GM06990 (cell line): ENCODE measurements around the gene MIX23.

Experiments
- DNase-seq: peaks from one replicate; pipeline ENCODE4 v3.0.0-alpha.2; 2011; ENCODE audit not compliant: insufficient read length; ENCODE audit errors: extremely low read depth
- H3K27me3 ChIP-seq: replicated peaks from 2 replicates; pipeline ENCODE4 v1.6.0; 2011; ENCODE audit warnings: low read length; ENCODE audit not compliant: control insufficient read depth, insufficient read depth
- H3K36me3 ChIP-seq: 2 replicates; pipeline ENCODE4 v1.5.1; 2011; ENCODE audit warnings: low read length; ENCODE audit not compliant: control insufficient read depth, insufficient read depth
- H3K4me3 ChIP-seq: replicated peaks from 2 replicates; pipeline ENCODE4 v1.5.1; 2011; ENCODE audit warnings: low read depth, mild to moderate bottlenecking, control low read depth, low read length
- CTCF ChIP-seq: IDR thresholded peaks from 2 replicates; pipeline ENCODE4 v1.5.1; 2011; ENCODE audit warnings: low read length, control low read depth, mild to moderate bottlenecking, inconsistent platforms; ENCODE audit not compliant: insufficient read depth, poor library complexity, severe bottlenecking

Gene MIX23

GRCh38 chr3:122342803-122343202 is 40.2 kb downstream of the MIX23 start:
- DNase-seq: no peak
- Histone ChIP-seq H3K27me3 (no peaks in the 10 kb centered on the region), H3K4me3 (no peak overlapping the region), H3K36me3 (no peaks in the 10 kb centered on the region)
- TF ChIP-seq CTCF: no peak

- no peak for DNase-seq
- no peak overlapping the region for H3K4me3 ChIP-seq
- no peak for TF ChIP-seq CTCF
- H3K36me3 ChIP-seq: no peaks in the 10 kb centered on the region
- no peaks in the 10 kb centered on the region for H3K27me3 ChIP-seq
Observed at GRCh38 chr3:122332551-122332950, 50.5 kb downstream of the MIX23 start.

GRCh38 chr3:122331886-122332285 is 51.1 kb downstream of the MIX23 start:
- H3K36me3 ChIP-seq: no peaks in the 10 kb centered on the region
- no peak overlapping the region for H3K4me3 ChIP-seq
- no peak for DNase-seq
- H3K27me3 ChIP-seq: no peaks in the 10 kb centered on the region
- no peak for TF ChIP-seq CTCF

GRCh38 chr3:122325769-122326168 is 57.3 kb downstream of the MIX23 start:
- H3K4me3 ChIP-seq: no peak overlapping the region
- DNase-seq: no peak
- no peaks in the 10 kb centered on the region for H3K36me3 ChIP-seq
- TF ChIP-seq CTCF: no peak
- H3K27me3 ChIP-seq: no peaks in the 10 kb centered on the region

- TF ChIP-seq CTCF: no peak
- no peak for DNase-seq
- Histone ChIP-seq H3K4me3 (no peak within 1 kb of the TSS), H3K27me3 (no peaks in the 10 kb centered on the region), H3K36me3 (no peaks in the 10 kb centered on the region)
Observed at GRCh38 chr3:122324871-122325323, 58.1 kb downstream of the MIX23 start, which contains the start of gene CSTA. Gene CSTA (plus strand): TSS chr3:122325248. CDS start chr3:122325293, 45 bp downstream.
